Measurements from ENCODE around the gene NDC1. TPM values are rescaled to one million over a fixed set of nuclear protein-coding genes. Genes with fewer than 3 reads are reported as not detected.
"Not testable (repeated sequence)": the region's sequence is repeated elsewhere in the genome, so short reads cannot be mapped to it uniquely, and the experiment has no call there.

The NDC1 gene
- total RNA-seq, 1 donor from 2014 or later = 9.8 TPM

DNA sequence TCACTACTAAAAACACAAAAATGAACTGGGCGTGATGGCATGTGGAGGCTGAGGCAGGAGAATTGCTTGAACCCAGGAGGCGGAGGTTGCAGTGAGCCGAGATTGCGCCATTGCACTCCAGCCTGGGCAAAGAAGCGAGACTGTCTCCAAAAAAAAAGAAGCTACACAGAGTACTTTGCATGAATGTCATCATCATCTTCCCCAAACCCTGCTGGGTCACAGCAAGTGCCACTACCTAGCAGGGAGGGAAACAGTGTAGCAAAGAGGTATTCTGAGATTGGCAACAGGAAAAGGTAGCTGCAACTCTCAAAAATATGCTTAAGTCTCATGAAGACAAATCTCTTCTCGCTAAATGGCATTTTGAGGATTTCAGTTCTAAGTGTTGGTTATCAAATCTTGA, 12.8 kb downstream of the NDC1 start:
- Mint-ChIP-seq H3K36me3 (ENCODE audit: unreplicated experiment) (peaks cover 5% of the 10 kb centered on the region), H3K27ac (ENCODE audit: unreplicated experiment) (no peak overlapping the region), H3K9me3 (ENCODE audit: unreplicated experiment) (no peaks in the 10 kb centered on the region), H3K4me1 (ENCODE audit: unreplicated experiment) (no peaks in the 10 kb centered on the region), H3K4me3 (ENCODE audit: unreplicated experiment) (no peak overlapping the region), H3K27me3 (ENCODE audit: unreplicated experiment) (no peaks in the 10 kb centered on the region)
- DNase-seq (ENCODE audit: extremely low spot score, unreplicated experiment) = no peak
- TF ChIP-seq, protein P1, sequence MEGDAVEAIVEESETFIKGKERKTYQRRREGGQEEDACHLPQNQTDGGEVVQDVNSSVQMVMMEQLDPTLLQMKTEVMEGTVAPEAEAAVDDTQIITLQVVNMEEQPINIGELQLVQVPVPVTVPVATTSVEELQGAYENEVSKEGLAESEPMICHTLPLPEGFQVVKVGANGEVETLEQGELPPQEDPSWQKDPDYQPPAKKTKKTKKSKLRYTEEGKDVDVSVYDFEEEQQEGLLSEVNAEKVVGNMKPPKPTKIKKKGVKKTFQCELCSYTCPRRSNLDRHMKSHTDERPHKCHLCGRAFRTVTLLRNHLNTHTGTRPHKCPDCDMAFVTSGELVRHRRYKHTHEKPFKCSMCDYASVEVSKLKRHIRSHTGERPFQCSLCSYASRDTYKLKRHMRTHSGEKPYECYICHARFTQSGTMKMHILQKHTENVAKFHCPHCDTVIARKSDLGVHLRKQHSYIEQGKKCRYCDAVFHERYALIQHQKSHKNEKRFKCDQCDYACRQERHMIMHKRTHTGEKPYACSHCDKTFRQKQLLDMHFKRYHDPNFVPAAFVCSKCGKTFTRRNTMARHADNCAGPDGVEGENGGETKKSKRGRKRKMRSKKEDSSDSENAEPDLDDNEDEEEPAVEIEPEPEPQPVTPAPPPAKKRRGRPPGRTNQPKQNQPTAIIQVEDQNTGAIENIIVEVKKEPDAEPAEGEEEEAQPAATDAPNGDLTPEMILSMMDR (IDR thresholded peaks at IDR 0.05) = no peak

DNA sequence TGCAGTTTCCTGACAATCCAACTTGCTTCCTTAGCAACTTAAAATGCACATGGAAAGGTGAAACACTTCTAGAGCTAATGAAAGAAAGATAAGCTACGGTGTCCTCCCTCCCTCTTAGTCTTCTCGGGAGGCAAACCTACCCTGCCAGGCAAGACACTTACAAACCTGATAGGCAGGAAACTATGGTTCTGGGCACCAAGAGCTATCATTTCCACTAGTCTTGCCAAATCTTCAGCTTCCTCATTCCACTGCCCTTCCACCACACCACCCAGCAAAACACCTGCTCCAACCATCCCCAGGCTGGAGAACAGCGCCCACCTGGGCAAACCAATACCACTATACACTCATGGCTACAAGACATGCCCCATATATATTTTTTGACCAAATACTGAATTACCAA, 15.2 kb downstream of the NDC1 start:
- H3K27ac Mint-ChIP-seq (ENCODE audit: unreplicated experiment) = no peak overlapping the region
- H3K9me3 Mint-ChIP-seq (ENCODE audit: unreplicated experiment) = no peaks in the 10 kb centered on the region
- DNase-seq (ENCODE audit: extremely low spot score, unreplicated experiment) = no peak
- H3K27me3 Mint-ChIP-seq (ENCODE audit: unreplicated experiment) = no peaks in the 10 kb centered on the region
- no peak overlapping the region for H3K4me3 Mint-ChIP-seq (ENCODE audit: unreplicated experiment)
- peaks cover 11% of the 10 kb centered on the region for H3K36me3 Mint-ChIP-seq (ENCODE audit: unreplicated experiment)
- no peaks in the 10 kb centered on the region for H3K4me1 Mint-ChIP-seq (ENCODE audit: unreplicated experiment)
- TF ChIP-seq, protein P1 (IDR thresholded peaks at IDR 0.05) = no peak

- H3K4me1 Mint-ChIP-seq (ENCODE audit: unreplicated experiment) = no peaks in the 10 kb centered on the region
- DNase-seq (ENCODE audit: extremely low spot score, unreplicated experiment) = no peak
- TF ChIP-seq, protein P1 (IDR thresholded peaks at IDR 0.05) = no peak
- H3K9me3 Mint-ChIP-seq (ENCODE audit: unreplicated experiment) = peaks cover 5% of the 10 kb centered on the region
- no peak overlapping the region for H3K4me3 Mint-ChIP-seq (ENCODE audit: unreplicated experiment)
- H3K27ac Mint-ChIP-seq (ENCODE audit: unreplicated experiment) = no peak overlapping the region
- H3K27me3 Mint-ChIP-seq (ENCODE audit: unreplicated experiment) = no peaks in the 10 kb centered on the region
- peaks cover 22% of the 10 kb centered on the region for H3K36me3 Mint-ChIP-seq (ENCODE audit: unreplicated experiment)
These were observed 16.7 kb downstream of the NDC1 start for GRCh38 chr1:53821380-53821779.

DNA sequence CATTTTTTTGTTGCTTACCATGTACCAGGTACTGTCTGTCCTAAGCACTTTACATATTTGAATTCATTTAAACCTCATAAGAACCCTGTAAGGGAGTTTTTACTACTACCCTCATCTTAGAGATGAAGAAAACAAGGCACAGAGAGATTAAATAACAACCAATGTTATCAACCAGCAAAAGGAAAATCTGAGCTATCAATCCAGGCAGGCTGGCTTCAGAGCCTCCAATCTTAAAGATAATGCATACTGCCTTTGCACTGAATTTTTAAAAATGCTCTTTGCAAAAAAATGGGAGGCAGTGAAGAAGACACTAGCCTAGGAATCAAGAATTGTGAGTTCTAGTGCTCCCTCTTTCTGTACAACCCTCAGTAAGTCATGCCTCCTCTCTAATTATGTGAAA, 18.7 kb downstream of the NDC1 start:
- H3K9me3 Mint-ChIP-seq (ENCODE audit: unreplicated experiment) = peaks cover 14% of the 10 kb centered on the region
- DNase-seq (ENCODE audit: extremely low spot score, unreplicated experiment) = no peak
- no peak overlapping the region for H3K27ac Mint-ChIP-seq (ENCODE audit: unreplicated experiment)
- no peak overlapping the region for H3K4me3 Mint-ChIP-seq (ENCODE audit: unreplicated experiment)
- peaks cover 29% of the 10 kb centered on the region for H3K36me3 Mint-ChIP-seq (ENCODE audit: unreplicated experiment)
- TF ChIP-seq, protein P1 (IDR thresholded peaks at IDR 0.05) = no peak
- no peaks in the 10 kb centered on the region for H3K27me3 Mint-ChIP-seq (ENCODE audit: unreplicated experiment)
- no peaks in the 10 kb centered on the region for H3K4me1 Mint-ChIP-seq (ENCODE audit: unreplicated experiment)

- H3K4me3 Mint-ChIP-seq (ENCODE audit: unreplicated experiment); H3K4me1 Mint-ChIP-seq (ENCODE audit: unreplicated experiment); H3K27ac Mint-ChIP-seq (ENCODE audit: unreplicated experiment); H3K27me3 Mint-ChIP-seq (ENCODE audit: unreplicated experiment); DNase-seq (ENCODE audit: extremely low spot score, unreplicated experiment): not testable (repeated sequence)
- Mint-ChIP-seq H3K9me3 (ENCODE audit: unreplicated experiment) (peaks cover 19% of the 10 kb centered on the region), H3K36me3 (ENCODE audit: unreplicated experiment) (peaks cover 37% of the 10 kb centered on the region)
These were observed 21.5 kb downstream of the NDC1 start for GRCh38 chr1:53816584-53816983.

GRCh38 chr1:53815484-53815883, 22.6 kb downstream of the NDC1 start:
- H3K27me3 Mint-ChIP-seq (ENCODE audit: unreplicated experiment); H3K27ac Mint-ChIP-seq (ENCODE audit: unreplicated experiment); DNase-seq (ENCODE audit: extremely low spot score, unreplicated experiment); H3K4me3 Mint-ChIP-seq (ENCODE audit: unreplicated experiment); H3K4me1 Mint-ChIP-seq (ENCODE audit: unreplicated experiment): not testable (repeated sequence)
- H3K36me3 Mint-ChIP-seq (ENCODE audit: unreplicated experiment) = peaks cover 39% of the 10 kb centered on the region
- peaks cover 19% of the 10 kb centered on the region for H3K9me3 Mint-ChIP-seq (ENCODE audit: unreplicated experiment)
